T-helper 17 cell (primary cell): ENCODE results near the gene RNF19B. TPM values are rescaled to one million over a fixed set of nuclear protein-coding genes. Genes with fewer than 3 reads are reported as not detected.
"Not testable (repeated sequence)": the region's sequence is repeated elsewhere in the genome, so short reads cannot be mapped to it uniquely, and the experiment has no call there.

Experiments
- ATAC-seq: fragments of 150-1000 bp; cut with Tn5 transposase; 2 replicates; pipeline ENCODE4 v1.10.0; 2021; ENCODE audit warnings: mild to moderate bottlenecking, moderate library complexity
- DNase-seq, 3 donors: peaks; one replicate each; pipeline versions ENCODE4 v3.0.0 to v3.0.0-alpha.2; 2020 to 2021
- H3K9me3 ChIP-seq: one replicate; pipeline ENCODE4 v1.7.0; 2013; ENCODE audit warnings: low read length, mild to moderate bottlenecking; ENCODE audit not compliant: control insufficient read depth, poor library complexity, severe bottlenecking
- H3K27ac Mint-ChIP-seq: one replicate; pipeline ENCODE4 v1.8.0; 2022; ENCODE audit warnings: mild to moderate bottlenecking, moderate library complexity, mixed read lengths
- H3K27me3 Mint-ChIP-seq: one replicate; pipeline ENCODE4 v1.8.0; 2022; ENCODE audit warnings: mixed read lengths
- H3K36me3 Mint-ChIP-seq: one replicate; pipeline ENCODE4 v1.8.0; 2022; ENCODE audit warnings: low read depth, mixed read lengths
- H3K4me1 Mint-ChIP-seq: one replicate; pipeline ENCODE4 v1.8.0; 2022; ENCODE audit warnings: mild to moderate bottlenecking, mixed read lengths
- H3K4me3 Mint-ChIP-seq: one replicate; pipeline ENCODE4 v1.8.0; 2022; ENCODE audit warnings: mild to moderate bottlenecking, moderate library complexity, mixed read lengths
- total RNA-seq, 4 donors: library from RNA in 2 of 4; stranded (reverse) in 2 of 4; gene quantifications; one replicate each; pipeline ENCODE4 v1.2.3 and lab custom pipeline; 2022 to 2026

RNF19B gene
- total RNA-seq, 2 donors from 2014 or later: 67.1 to 87.7 TPM

GRCh38 chr1:32910319-32910718, 54.3 kb downstream of the RNF19B start:
- H3K36me3 Mint-ChIP-seq: no peaks in the 10 kb centered on the region
- H3K27me3 Mint-ChIP-seq: peaks cover 1% of the 10 kb centered on the region
- H3K27ac Mint-ChIP-seq: no peak overlapping the region
- no peak for ATAC-seq
- peaks cover 2% of the 10 kb centered on the region for H3K4me1 Mint-ChIP-seq
- no peak overlapping the region for H3K4me3 Mint-ChIP-seq
- no peaks in the 10 kb centered on the region for H3K9me3 ChIP-seq
- no peak for DNase-seq

- H3K27ac Mint-ChIP-seq: no peak overlapping the region
- no peaks in the 10 kb centered on the region for H3K9me3 ChIP-seq
- H3K4me1 Mint-ChIP-seq: peaks cover 6% of the 10 kb centered on the region
- H3K4me3 Mint-ChIP-seq: no peak overlapping the region
- peaks cover 13% of the 10 kb centered on the region for H3K27me3 Mint-ChIP-seq
- ATAC-seq: no peak
- no peaks in the 10 kb centered on the region for H3K36me3 Mint-ChIP-seq
- DNase-seq: no peak
Observed at GRCh38 chr1:32907435-32907834, 57.2 kb downstream of the RNF19B start.

GRCh38 chr1:32906654-32907053, 58.0 kb downstream of the RNF19B start:
- Mint-ChIP-seq H3K4me3 (no peak overlapping the region), H3K4me1 (peaks cover 10% of the 10 kb centered on the region), H3K36me3 (peaks cover 1% of the 10 kb centered on the region), H3K27me3 (peaks cover 20% of the 10 kb centered on the region), H3K27ac (no peak overlapping the region)
- no peaks in the 10 kb centered on the region for H3K9me3 ChIP-seq
- DNase-seq: no peak
- no peak for ATAC-seq

GRCh38 chr1:32905588-32905987, 59.0 kb downstream of the RNF19B start:
- H3K36me3 Mint-ChIP-seq, H3K4me3 Mint-ChIP-seq, H3K27ac Mint-ChIP-seq, ATAC-seq, DNase-seq, H3K9me3 ChIP-seq: not testable (repeated sequence)
- Mint-ChIP-seq H3K27me3 (peaks cover 25% of the 10 kb centered on the region), H3K4me1 (peaks cover 14% of the 10 kb centered on the region)

- H3K27me3 Mint-ChIP-seq: peaks cover 29% of the 10 kb centered on the region
- peaks cover 16% of the 10 kb centered on the region for H3K4me1 Mint-ChIP-seq
- ATAC-seq (no peak), DNase-seq (no peak)
- H3K9me3 ChIP-seq: no peaks in the 10 kb centered on the region
- no peak overlapping the region for H3K27ac Mint-ChIP-seq
- peaks cover 2% of the 10 kb centered on the region for H3K36me3 Mint-ChIP-seq
- no peak overlapping the region for H3K4me3 Mint-ChIP-seq
Observed at GRCh38 chr1:32904797-32905196, 59.8 kb downstream of the RNF19B start.

DNA sequence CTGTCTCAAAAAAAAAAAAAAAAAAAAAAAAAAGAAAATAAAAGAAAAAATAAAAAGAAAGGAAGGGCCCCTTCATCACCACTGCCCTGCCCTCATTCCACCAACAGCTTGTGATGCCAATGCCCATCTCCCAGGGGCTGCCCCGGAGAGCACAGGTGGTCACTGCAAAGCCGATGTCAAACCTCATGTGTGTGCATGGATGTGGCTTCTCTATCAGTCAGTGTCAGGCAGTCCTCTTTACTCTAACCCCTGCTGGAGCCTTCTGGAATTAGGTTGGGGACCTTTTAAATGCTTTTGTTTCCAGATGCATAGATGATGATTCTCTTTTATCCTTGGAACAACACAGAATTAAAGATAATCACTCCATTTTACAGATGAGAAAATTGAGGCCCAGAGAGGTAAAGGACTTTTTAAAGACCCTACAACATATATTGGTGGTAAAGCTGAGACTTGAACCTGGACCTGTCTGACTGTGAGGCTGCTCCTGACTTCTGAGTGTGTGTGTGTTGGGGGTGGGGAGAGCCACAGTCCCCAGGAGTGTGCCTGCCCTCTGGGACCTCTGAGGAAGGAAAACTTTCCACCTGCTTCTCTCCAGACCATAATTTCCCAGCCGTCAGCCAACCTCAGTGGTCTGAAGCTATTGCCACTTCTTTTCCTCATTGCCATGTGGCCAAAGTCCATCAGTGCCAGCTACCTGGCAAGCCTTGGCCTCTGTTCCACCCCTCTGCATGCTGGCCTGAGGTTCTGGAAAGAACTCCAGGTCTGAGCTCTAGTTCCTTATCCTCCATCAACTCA, 60.4 kb downstream of the RNF19B start:
- Mint-ChIP-seq H3K4me3 (no peak overlapping the region), H3K27me3 (peaks cover 35% of the 10 kb centered on the region), H3K27ac (no peak overlapping the region), H3K36me3 (peaks cover 2% of the 10 kb centered on the region), H3K4me1 (peaks cover 16% of the 10 kb centered on the region)
- no peaks in the 10 kb centered on the region for H3K9me3 ChIP-seq
- no peak for ATAC-seq
- no peak for DNase-seq

DNA sequence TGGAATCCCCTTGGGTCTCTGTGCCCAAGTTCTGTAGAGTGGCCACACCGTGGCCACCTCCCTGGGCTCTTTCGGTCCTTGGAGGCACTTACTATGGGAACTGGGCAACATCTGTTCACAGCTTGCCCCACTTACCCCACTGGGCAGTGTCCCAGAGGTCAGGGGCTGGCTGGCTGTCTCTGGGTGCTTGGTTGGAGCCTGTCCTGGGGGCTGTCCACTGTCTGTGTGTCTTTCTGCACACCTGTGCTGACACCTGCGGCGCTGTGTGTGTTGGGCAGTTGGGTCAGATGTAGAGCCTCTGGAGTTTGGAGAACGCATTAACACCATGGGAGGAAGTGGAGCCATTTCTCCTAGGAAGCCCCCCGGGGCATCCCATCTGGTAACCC, 62.1 kb downstream of the RNF19B start:
- H3K27me3 Mint-ChIP-seq: peaks cover 51% of the 10 kb centered on the region
- DNase-seq (no peak), ATAC-seq (no peak)
- H3K27ac Mint-ChIP-seq: no peak overlapping the region
- H3K4me1 Mint-ChIP-seq: peaks cover 17% of the 10 kb centered on the region
- H3K36me3 Mint-ChIP-seq: peaks cover 2% of the 10 kb centered on the region
- H3K9me3 ChIP-seq: no peaks in the 10 kb centered on the region
- peak overlapping the region; percentile 63 for H3K4me3 Mint-ChIP-seq

DNA sequence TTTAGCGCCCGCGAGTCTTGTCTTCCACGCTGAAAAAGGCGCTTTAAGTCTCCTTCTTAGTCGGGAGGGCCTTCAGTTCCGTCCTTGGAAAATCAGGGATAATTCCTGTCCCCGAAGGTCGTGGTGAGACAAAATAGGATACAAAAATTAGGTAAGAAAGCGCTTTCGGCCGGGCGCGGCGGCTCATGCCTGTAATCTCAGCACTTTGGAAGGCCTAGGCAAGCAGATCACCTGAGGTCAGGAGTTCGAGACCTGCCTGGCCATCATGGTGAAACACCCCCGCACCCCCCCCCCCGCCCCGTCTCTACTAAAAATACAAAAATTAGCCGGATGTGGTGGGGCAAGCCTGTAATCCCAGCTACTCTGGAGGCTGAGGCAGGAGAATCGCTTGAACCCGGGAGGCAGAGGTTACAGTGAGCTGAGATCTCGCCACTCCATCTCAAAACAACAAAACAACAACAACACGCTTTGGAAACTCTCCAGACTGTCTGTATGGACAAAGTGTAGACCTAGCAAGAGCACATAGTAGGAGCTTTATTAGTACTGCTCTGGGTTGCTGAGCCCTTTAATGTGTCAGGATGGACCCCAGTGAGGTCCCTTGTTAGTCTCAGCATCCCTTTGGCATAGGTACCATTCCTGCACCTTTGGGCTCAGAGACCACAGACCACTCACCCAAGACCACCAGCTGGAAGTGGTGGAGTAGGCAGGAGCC, 62.6 kb downstream of the RNF19B start:
- peaks cover 56% of the 10 kb centered on the region for H3K27me3 Mint-ChIP-seq
- H3K9me3 ChIP-seq: no peaks in the 10 kb centered on the region
- DNase-seq: no peak
- no peak overlapping the region for H3K27ac Mint-ChIP-seq
- peaks cover 19% of the 10 kb centered on the region for H3K4me1 Mint-ChIP-seq
- ATAC-seq: no peak
- peak overlapping the region; percentile 87 for H3K4me3 Mint-ChIP-seq
- H3K36me3 Mint-ChIP-seq: peaks cover 2% of the 10 kb centered on the region

DNA sequence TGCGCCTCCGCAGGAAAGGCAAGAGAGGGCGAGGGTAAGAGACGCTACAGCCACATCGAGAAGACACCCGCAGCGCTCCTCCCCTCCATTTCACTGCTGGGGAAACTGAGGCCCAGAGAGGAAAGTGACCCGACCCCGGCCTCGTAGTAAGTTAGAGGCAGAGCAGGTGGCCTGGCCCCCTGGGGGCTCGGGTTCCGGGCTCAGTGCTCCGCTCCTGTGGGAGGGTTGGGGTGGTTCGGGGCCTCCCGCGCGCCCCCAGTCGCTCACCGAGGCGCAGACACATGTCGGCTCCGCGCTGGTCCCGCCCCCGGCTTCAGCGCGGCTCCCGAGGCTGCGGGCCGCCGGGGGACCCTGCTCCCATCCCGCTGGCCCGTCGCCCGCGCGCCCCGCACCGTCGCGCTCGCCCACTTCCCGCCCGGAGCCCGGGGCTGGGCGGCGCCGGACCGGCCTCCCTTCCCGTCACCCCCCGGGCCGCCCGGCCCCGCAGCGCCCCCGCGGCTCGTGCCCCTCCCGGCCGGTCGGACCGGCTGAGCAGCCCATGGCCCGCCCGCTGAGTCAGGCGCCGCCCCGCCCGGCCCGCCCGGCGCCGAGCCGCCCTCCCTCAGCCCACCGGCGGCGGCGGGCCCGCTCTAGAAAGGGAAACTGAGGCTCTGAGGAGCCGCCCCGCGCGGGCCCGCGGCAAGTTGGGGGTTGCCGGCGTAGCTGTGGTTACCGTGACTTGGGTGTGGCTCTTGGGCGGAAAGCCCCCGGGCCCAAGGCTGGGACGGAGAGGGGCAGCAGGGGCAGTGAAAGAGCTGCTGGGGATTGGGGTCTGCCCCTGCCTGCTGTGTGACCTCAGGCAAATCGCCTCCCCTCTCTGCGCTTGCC, 63.4 kb downstream of the RNF19B start, which contains the start of gene TMEM54:
TMEM54 (minus strand) TSS at position 434 of the 867 bp plus-strand sequence; CDS start at position 283, 151 bp downstream.
- Mint-ChIP-seq H3K4me3 (peak within 1 kb of the TSS; percentile 87), H3K4me1 (peaks cover 19% of the 10 kb centered on the region), H3K27me3 (peaks cover 64% of the 10 kb centered on the region), H3K27ac (peak within 1 kb of the TSS; percentile 27), H3K36me3 (peaks cover 2% of the 10 kb centered on the region)
- H3K9me3 ChIP-seq: no peaks in the 10 kb centered on the region
- DNase-seq (no peak), ATAC-seq (peak; percentile 50)

GRCh38 chr1:32900371-32900955, 64.1 kb downstream of the RNF19B start:
- Mint-ChIP-seq H3K4me1 (peaks cover 19% of the 10 kb centered on the region), H3K4me3 (peak overlapping the region; percentile 80), H3K27ac (peak overlapping the region; percentile 27), H3K36me3 (peaks cover 2% of the 10 kb centered on the region), H3K27me3 (peaks cover 69% of the 10 kb centered on the region)
- ATAC-seq (no peak), DNase-seq (no peak)
- H3K9me3 ChIP-seq: no peaks in the 10 kb centered on the region

DNA sequence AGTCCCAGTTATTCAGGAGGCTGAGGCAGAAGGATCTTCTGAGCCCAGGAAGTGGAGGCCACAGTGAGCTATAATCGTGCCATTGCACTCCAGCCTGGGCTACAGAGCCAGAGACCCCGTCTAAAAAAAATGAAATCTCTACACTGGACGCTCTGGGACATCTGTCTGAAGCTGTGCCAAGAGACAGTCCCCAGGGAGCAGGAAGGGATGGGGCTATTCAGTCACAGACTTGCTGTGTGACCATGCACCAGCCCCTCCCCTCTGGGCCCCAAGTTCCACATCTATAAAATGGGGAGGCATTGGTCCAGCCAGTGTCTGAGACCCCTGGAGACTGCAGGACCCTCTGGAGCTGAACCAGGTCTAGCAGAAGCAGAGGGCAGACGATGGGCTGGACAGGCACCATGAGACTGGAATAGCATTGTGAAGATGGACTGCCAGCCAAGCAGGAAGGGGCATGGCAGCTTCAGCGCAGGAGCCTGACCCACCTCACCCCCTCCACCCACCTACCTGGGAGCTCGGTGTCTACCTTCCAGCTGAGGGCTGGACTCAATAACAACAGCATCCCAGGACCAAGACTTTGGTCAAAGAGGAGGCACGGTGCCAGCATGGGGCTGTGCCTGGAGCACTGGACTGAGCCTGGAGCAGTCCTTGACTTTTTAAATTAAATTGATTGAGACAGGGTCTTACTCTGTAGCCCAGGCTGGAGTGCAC, 64.9 kb downstream of the RNF19B start:
- peaks cover 2% of the 10 kb centered on the region for H3K36me3 Mint-ChIP-seq
- H3K27me3 Mint-ChIP-seq: peaks cover 74% of the 10 kb centered on the region
- no peak overlapping the region for H3K4me3 Mint-ChIP-seq
- no peak overlapping the region for H3K27ac Mint-ChIP-seq
- peaks cover 19% of the 10 kb centered on the region for H3K4me1 Mint-ChIP-seq
- DNase-seq: no peak
- H3K9me3 ChIP-seq: no peaks in the 10 kb centered on the region
- no peak for ATAC-seq

GRCh38 chr1:32898958-32899357, 65.7 kb downstream of the RNF19B start:
- H3K9me3 ChIP-seq: no peaks in the 10 kb centered on the region
- ATAC-seq: no peak
- H3K36me3 Mint-ChIP-seq: peaks cover 2% of the 10 kb centered on the region
- H3K27me3 Mint-ChIP-seq: peaks cover 74% of the 10 kb centered on the region
- H3K27ac Mint-ChIP-seq: no peak overlapping the region
- DNase-seq: no peak
- peaks cover 19% of the 10 kb centered on the region for H3K4me1 Mint-ChIP-seq
- no peak overlapping the region for H3K4me3 Mint-ChIP-seq
